GM18517 (cell line): ENCODE results near the gene KCNJ9.
"Not testable (repeated sequence)": the region's sequence is repeated elsewhere in the genome, so short reads cannot be mapped to it uniquely, and the experiment has no call there.

Experiments
- ATAC-seq: cut with Tn5 transposase; IDR thresholded peaks from one replicate; pipeline ENCODE4 v1.9.1; 2021; ENCODE audit warnings: mild to moderate bottlenecking, moderate library complexity; ENCODE audit not compliant: unreplicated experiment

The KCNJ9 gene

DNA sequence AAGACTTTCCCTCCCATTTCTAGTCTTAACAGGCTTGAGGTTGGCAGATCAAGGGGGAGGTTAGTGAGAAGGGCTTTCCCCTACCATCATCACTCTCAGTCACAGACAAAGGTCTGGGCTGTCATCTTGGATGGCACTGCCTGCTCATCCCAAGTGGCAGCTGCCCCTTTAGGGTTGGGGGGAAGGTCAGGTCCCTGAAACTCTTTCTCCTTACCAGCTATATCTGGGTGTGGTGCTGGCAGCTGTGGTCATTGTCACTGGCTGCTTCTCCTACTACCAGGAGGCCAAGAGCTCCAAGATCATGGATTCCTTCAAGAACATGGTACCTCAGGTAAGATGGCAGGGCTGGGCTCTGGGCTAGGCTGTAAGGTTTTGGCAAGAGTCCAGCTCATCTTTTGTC, 42.4 kb downstream of the KCNJ9 start:
- no peak for ATAC-seq

DNA sequence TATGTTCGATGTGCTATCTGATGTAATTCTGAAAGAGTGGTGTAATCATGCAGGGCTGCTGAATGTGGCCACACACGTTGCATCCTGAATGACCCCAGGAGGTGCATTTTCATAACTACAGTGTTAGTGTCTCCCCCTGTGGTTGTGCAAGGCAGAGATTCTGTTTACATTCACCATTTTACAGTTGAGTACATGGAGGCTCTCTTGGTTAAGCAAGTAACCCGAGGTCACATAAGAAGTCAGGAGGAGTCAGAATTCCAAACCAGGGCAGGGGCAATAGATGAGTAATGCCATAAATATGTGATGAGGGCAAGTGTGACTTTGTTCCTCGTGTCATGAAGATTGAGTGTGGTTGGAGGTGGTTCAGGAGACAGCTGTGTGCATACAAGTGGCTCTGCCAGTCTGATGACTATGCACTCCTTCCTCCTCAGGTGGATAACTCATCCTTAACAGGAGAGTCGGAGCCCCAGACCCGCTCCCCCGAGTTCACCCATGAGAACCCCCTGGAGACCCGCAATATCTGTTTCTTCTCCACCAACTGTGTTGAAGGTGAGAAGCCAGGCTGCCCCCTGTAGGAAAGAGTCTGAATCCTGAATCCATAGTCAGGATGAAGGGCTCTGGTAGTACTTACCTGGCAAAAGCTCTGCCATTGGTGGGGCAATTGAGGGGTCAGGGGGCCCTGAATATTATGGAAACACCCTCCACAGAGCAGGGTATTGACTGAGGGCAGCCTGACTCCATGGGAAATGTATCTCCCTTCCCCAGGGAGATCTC, 43.6 kb downstream of the KCNJ9 start:
- no peak for ATAC-seq

DNA sequence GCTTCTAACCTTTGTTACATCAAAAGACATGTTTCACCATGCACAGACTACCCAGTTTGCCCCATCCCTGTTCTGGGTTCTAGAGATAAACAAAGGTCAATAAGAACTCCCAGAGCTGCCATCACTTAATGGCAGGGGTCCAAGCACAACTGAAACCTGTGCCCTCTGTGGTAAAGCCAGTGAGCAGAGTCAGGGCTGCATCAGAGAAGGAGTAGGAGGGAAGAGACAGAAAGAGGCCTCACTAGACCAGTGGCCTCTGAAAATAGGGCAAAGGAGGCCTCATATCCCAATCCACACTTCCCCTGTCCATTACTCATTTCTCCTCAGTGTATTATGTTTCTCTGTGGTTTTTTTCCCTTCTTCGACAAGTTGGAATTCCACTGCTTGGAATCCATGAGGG, 44.4 kb downstream of the KCNJ9 start:
- no peak for ATAC-seq

DNA sequence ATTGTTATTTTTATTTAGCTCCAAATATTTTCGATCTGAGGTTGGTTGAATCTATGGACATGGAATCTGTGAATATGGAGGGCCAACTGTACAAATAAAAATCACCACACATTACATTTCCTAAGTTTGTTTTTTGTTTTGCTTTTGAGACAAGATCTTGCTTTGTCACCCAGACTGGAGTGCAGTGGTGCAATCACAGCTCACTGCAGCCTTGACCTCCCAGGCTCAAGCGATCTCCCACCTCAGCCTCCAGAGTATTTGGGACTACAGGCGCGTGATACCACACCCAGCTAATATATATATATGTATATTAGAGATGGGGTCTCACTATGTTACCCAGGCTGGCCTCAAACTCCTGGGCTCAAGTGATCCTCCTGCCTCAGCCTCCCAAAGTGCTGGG, 45.0 kb downstream of the KCNJ9 start:
- ATAC-seq, result not testable (repeated sequence)

DNA sequence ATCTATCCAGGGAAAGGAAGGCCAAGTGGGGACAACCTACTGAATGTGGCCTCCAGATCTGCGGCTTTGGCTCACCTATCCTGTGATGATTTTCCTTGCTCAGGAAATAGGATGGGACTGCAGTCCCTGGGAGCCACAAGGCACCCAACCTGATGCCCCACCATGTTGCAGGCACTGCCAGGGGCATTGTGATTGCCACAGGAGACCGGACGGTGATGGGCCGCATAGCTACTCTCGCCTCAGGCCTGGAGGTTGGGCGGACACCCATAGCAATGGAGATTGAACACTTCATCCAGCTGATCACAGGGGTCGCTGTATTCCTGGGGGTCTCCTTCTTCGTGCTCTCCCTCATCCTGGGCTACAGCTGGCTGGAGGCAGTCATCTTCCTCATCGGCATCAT, 46.0 kb downstream of the KCNJ9 start:
- ATAC-seq, result no peak

DNA sequence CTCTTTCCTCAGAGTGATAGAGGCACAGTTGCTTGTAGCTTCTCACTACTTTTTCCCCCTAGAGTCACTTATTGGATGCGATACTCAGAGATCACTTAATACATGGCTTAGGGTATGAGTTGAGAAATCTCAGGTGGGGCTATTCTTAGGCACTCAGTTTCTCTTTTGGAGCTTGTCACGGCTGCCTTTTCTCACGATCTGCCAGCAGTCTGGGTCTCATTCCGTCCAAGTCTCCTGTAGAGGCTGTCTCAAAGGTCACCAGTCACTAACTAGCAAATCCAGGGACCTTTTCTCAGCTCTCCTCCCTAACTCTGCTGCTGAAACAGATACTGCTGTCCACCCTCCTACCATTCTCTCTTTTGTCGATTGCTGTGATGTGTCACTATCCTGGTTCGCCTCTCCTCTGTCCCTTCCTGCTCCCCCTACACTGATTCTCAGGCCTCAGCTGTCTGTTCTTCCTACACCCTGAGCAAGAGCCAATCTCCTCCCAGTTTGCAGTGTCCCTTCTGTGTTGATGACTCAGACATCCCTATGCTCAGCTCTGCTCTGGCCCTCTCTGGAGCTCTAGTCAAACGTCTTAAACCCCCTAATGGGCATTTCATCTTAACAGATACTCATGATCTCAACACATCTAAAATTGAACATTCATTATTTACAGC, 46.7 kb downstream of the KCNJ9 start:
- ATAC-seq, result no peak

DNA sequence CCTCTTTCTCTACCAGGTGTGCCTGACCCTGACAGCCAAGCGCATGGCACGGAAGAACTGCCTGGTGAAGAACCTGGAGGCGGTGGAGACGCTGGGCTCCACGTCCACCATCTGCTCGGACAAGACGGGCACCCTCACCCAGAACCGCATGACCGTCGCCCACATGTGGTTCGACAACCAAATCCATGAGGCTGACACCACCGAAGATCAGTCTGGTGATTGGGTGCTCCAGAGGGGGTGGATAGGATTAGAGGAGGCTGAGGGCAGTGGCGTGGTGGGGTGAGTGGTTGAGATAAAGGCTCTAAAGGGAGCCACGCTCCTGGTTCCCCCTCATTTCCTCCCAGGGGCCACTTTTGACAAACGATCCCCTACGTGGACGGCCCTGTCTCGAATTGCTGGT, 47.3 kb downstream of the KCNJ9 start:
- ATAC-seq, result no peak

DNA sequence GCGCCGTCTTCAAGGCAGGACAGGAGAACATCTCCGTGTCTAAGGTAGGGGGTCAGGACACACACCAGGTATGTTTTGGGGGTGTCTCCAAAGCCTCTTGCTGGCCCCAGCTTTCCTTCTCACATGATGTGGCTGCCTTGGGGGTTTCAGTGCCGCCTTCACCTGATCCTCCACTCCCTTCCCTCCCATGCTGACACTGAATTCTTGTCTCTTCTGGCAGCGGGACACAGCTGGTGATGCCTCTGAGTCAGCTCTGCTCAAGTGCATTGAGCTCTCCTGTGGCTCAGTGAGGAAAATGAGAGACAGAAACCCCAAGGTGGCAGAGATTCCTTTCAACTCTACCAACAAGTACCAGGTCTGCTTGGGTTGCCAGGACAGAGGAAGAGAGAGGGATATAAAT, 47.7 kb downstream of the KCNJ9 start:
- no peak for ATAC-seq

DNA sequence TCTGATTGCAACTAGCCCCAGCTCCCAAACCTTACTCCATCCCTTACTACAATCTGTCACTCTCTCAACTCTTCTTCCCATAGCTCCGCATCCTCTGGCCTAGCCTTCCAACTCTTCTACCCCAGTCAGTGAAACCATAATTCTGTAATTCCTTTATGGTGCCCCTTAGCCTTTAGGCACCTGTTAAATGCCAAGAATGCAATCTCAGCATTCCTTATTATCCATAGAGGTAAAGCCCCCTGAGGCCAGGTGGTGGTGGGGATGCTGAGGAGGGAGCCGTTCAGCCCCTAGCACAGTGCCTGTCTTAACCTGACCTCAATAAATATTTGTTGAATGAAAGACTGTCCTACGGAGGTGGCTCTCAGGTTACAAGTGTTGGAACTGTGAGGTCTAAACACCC, 48.2 kb downstream of the KCNJ9 start:
- ATAC-seq, result no peak

DNA sequence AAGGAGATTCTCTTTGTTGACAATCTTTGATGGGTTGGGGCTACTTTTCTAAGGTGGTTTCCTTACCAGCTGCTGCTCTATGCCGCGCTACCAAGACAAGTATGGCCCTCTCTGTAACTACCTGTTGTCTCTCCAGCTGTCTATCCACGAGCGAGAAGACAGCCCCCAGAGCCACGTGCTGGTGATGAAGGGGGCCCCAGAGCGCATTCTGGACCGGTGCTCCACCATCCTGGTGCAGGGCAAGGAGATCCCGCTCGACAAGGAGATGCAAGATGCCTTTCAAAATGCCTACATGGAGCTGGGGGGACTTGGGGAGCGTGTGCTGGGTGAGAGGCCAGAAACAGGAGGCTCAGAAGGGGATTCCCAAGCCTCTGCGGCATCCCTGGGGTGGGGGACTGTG, 48.6 kb downstream of the KCNJ9 start:
- ATAC-seq, result no peak

DNA sequence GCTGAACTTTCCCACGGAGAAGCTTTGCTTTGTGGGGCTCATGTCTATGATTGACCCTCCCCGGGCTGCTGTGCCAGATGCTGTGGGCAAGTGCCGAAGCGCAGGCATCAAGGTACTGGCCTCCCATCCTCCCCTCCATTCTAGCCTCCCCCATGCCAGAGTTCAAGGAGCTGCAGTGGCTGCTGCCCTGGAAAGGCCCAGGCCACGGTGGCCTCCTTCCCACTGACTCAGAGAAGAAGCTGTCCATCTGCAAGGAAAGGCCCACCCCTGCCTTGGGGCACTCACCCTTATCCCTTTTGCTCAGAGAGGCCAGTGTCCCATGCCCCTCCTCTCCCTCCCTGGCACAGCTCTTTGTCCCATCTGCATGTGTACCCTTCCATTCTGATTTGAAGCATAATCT, 49.1 kb downstream of the KCNJ9 start:
- ATAC-seq, result no peak

DNA sequence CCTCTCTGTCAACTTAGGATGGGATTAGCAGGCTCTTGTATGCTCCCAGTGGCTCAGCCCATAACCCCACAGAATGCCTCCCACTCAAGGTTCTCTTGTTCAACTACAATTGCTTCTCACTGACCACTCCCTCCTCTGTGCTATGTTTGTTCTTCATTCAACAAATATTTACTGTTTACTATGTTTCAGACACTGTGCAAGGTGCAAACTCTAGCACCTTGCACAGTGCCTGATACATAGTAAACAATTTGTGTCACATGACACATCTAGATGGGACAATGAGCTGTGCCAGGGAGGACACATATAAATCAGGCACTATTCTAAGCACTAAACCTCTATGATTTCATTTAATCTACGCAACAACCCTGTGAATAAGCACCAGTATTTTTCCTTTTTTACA, 49.6 kb downstream of the KCNJ9 start:
- ATAC-seq, result no peak

DNA sequence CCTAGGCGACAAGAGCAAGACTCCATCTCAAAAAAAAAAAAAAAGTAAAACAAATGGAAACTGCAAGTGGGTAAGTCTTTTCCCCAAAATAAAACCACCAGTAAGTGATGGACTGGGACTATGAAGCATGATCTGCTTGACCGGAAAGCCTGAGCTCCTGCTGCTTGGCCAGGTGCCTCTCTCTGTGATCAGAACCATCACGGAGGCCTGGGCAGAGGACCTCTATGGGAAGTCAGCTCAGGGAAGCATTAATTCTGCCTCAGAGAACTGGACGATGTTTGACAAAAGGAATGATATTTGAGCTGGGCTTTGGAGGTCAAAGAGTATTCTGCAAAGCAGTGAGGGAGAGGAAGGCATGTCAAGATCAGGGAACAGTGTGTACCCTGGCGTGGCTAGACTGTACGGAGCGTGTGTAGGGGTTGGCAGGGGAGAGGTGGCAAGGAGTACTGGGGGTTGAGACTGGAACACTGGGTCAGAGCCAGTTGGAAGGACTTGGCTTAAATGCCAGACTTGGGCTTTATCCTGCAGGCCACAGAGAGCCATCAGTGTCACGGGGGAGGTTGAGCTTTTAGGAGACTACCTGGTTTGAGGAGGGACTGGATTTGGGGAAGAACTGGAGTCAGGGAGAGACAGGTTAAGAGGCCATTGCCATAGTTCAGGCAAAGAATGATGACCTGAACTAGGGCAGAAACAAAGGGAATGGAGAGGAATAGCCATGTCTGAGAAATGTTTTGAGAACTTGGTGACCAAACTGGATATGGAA, 50.6 kb downstream of the KCNJ9 start:
- ATAC-seq, result no peak

DNA sequence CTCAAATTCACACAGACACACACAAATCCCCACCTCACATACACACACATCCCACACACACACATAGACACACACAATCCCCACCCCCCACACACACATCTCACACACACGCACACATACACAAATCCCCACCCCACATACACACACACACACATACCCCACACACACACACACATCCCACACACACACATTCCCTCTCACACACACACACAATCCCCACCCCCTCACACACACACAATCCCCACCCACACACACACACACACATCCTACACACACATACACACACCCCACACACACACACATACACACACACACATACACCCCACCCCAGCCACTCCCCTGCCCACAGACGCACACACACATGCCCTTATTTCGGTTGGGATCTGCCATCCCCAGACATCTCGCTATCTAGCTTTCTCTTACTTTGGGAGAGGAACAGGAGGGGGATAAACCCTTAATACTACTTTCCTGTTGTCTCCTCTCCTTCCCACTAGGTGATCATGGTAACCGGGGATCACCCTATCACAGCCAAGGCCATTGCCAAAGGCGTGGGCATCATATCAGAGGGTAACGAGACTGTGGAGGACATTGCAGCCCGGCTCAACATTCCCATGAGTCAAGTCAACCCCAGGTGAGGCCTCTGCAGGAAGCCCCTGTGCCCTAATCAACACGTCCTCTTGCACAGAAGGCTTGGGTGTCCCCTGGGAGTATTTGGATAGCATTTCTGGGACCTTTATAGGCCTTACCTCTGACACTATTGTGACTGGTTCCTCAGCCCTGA, 52.8 kb downstream of the KCNJ9 start:
- ATAC-seq, result no peak

DNA sequence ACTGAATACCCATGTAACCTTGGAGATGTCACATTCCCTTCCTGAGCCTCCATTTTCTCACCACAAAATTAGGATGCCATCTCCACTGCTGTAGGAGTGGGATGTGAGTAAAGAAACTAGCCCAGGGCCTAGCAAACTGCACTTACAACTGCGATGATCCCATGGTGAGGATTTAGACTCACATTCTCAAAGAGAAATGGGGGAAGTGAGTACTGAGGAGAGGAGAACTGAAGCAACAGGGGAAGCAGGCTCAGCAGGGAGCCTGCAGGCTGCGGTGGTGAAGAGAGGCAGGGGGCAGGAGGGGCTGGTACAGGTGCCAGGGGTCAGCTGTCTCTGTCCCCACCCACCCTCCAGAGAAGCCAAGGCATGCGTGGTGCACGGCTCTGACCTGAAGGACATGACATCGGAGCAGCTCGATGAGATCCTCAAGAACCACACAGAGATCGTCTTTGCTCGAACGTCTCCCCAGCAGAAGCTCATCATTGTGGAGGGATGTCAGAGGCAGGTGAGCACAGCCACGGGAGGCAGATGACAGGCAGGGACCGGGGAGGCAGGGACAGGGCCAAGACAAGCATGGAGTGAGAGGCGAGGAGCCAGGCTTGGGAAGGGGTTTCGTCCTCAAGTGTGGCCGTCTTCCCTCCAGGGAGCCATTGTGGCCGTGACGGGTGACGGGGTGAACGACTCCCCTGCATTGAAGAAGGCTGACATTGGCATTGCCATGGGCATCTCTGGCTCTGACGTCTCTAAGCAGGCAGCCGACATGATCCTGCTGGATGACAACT, 53.6 kb downstream of the KCNJ9 start:
- no peak for ATAC-seq

DNA sequence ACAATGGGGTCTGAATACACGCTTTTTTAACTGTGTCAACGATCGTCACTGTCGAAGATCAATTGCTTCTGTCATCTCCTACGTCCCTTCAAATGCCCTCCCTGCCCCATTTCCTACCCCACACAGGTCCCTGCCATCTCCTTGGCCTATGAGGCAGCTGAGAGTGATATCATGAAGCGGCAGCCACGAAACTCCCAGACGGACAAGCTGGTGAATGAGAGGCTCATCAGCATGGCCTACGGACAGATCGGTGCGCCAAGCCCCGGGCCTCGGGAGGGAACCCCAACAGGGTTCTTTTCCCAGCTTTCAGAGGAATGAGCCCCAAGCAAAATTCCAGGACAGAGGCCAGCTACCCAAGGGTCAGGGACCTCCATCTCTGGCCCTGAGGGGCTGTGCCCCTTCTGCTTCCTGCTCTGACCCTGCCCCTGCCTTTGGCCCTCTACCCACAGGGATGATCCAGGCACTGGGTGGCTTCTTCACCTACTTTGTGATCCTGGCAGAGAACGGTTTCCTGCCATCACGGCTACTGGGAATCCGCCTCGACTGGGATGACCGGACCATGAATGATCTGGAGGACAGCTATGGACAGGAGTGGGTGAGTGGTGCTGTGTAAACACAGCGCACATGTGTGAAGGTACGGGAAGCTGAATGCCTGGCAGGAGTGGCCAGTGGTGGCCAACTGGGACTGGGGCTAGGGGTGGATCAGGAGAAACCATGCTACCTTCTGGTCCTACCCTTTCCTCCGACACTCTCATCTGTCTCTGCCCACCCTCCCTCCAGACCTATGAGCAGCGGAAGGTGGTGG, 55.0 kb downstream of the KCNJ9 start:
- no peak for ATAC-seq

DNA sequence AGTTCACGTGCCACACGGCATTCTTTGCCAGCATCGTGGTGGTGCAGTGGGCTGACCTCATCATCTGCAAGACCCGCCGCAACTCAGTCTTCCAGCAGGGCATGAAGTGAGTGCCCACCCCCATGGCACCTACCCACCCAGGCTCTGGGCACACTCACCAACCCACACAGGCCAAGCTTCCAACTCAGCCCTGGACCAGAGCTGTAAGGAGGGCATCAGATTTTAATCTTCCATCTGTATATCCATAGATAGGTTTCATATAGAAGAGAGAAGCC, 55.5 kb downstream of the KCNJ9 start:
- ATAC-seq, result no peak

DNA sequence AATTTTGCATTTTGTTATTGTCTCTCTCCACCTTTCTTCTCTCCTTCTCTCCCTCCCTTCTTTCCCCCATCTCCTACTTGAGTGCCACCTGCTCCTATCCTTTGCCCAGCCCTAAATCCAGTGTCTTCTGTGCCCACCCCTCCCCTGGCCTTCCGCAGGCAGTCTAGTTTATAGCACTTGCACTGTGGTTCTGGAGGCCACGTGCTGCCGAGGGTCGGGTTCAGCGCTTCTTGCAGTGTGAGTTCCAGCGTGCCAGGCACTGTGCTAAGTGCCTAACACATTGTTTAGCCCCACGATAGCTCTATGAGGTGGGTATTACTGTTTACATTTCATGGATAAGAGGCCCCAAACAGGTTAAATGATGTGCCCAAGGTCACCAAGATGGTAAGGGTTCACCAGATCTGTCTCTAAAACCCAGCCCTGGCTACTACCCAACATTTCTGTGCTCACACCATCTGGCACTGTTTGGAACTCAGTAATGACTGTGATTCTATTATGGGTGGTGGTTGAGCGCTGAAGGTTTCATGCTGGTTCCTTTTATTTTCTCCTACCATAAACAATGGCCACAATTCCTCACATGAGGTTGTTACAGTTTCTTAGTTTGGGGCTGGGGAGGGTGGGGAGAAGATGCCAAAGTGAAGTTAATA, 56.0 kb downstream of the KCNJ9 start:
- no peak for ATAC-seq

DNA sequence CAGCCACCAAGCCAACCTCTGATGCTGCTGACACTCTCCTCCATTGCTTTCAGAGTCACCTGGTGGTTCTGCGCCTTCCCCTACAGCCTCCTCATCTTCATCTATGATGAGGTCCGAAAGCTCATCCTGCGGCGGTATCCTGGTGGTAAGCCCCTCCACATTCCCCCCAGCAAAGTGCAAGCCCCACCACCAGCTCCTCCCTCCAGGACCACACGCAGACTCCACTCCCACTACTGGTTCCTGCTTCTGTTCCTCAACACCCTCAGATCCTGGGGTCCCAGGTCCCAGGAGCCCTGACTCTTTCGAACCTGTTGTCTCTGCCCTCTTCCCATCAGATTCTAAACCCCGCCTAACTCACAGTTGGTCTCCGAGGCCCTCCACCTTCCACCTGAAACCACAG, 58.5 kb downstream of the KCNJ9 start:
- no peak for ATAC-seq
